NCI-H2171 treated with DMSO at 0.1 percent for 48 hours (cell line): ENCODE results near the gene HOGA1.
"Not testable (repeated sequence)": the region's sequence is repeated elsewhere in the genome, so short reads cannot be mapped to it uniquely, and the experiment has no call there.

Experiments
- DNase-seq: peaks from one replicate; lab custom pipeline; 2025; lab: John Stamatoyannopoulos, UW

The HOGA1 gene

GRCh38 chr10:97611473-97611872 is 27.3 kb downstream of the HOGA1 start:
- no peak for DNase-seq

DNA sequence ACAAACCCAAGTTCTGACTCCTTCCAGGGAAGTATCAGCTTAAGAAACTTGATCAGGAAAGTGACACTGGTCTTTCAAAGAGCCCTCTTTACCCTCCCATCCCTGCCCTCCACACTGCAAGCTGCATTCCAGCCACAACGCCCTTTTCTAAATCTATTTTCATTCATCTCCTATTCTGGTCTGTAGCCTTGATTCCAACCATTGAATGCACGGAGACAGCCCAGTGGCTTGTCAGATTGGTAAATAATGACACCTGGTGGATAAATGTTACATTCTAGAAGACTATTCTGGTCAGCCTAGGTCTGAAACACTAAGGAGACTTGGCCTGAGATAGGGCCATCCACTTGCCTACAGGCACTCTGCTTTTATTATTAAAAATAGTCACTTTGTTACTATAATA is 28.2 kb downstream of the HOGA1 start:
- peak; percentile 27 for DNase-seq

- no peak for DNase-seq
Observed at GRCh38 chr10:97618285-97618684, 34.1 kb downstream of the HOGA1 start.

DNA sequence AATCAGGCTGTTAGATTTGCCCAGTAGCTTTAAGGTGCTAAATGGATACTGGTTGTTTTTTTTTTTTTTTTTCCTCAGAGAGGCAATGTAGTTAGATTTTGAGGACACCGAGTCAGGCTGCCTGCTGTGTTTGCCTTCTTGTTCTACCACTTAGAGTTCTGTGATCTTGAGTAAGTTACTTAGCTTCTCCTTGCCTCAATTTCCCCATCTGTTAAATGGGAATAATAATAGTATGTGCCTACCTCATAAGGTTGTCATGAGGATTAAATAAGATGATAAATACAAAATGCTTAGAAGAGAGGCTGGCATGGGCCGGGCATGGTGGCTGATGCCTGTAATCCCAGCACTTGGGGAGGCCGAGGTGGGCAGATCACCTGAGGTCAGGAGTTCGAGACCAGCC is 34.5 kb downstream of the HOGA1 start:
- no peak for DNase-seq

DNA sequence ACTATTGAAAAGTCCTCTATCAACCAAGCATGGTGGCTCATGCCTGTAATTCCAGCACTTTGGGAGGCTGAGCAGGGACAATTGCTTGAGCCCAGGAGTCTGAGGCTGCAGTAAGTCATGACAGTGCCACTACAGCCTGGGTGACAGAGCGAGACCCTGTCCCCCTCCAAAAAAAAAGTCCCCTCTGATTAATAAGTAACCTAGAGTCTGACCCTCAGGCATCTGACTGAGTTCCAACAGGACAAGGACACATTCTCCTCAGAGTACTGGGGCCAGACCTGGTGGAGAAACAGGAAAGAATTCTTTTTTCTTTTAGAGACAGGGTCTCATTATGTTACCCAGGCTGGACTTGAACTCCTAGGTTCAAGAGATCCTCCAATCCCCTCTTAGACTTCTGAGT is 39.1 kb downstream of the HOGA1 start:
- DNase-seq: no peak

- no peak for DNase-seq
Observed at GRCh38 chr10:97627731-97628130, 43.5 kb downstream of the HOGA1 start.

GRCh38 chr10:97628228-97628627 is 44.0 kb downstream of the HOGA1 start:
- DNase-seq: no peak

- no peak for DNase-seq
Observed at GRCh38 chr10:97629289-97629688, 45.1 kb downstream of the HOGA1 start.

GRCh38 chr10:97631098-97631497 is 46.9 kb downstream of the HOGA1 start:
- no peak for DNase-seq

- peak; percentile 83 for DNase-seq
Observed at GRCh38 chr10:97632949-97633884, 49.0 kb downstream of the HOGA1 start, which contains the start of gene MORN4. Gene MORN4 (minus strand): TSS chr10:97633500. CDS start chr10:97619653, 13,847 bp downstream.

DNA sequence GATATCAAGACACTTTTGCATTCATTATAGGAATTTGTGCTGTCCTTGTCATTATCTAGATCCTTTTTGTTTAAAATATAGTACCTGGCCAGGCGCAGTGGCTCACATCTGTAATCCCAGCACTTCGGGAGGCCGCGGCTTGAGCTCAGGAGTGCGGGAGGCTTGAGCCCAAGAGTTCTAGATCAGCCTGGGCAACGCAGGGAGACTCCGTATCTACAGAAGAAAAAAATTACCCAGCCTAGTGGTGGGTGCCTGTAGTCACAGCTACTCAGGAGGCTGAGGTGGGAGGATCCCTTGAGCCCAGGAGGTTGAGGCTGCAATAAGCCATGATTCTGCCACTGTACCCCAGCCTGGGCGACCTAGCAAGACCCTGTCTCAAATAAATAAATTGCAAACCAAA is 49.7 kb downstream of the HOGA1 start:
- peak; percentile 1 for DNase-seq

DNA sequence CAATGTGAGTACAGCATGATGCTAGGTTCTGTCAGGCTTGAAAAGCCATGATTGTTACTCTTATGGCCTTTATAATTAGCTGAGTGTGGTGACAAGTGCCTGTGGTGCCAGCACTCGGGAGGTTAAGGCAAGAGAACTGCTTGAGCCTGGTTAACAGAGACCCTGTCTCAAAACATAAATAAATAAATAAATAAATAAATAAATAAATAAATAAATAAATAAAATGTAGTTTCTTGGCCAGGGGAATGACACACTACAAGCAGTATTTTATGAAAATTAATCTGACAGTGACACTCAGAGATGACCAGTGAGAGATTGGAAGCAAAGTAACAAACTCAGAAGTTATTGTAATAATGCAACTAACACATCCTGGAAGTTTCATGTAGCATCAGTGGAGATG is 51.4 kb downstream of the HOGA1 start:
- no peak for DNase-seq

GRCh38 chr10:97639090-97639489 is 54.9 kb downstream of the HOGA1 start:
- DNase-seq: not testable (repeated sequence)

- peak; percentile 95 for DNase-seq
Observed at GRCh38 chr10:97640174-97640867, 56.1 kb downstream of the HOGA1 start, which contains the start of gene PI4K2A. Gene PI4K2A (plus strand): TSS chr10:97640671. CDS start chr10:97640743, 72 bp downstream.

DNA sequence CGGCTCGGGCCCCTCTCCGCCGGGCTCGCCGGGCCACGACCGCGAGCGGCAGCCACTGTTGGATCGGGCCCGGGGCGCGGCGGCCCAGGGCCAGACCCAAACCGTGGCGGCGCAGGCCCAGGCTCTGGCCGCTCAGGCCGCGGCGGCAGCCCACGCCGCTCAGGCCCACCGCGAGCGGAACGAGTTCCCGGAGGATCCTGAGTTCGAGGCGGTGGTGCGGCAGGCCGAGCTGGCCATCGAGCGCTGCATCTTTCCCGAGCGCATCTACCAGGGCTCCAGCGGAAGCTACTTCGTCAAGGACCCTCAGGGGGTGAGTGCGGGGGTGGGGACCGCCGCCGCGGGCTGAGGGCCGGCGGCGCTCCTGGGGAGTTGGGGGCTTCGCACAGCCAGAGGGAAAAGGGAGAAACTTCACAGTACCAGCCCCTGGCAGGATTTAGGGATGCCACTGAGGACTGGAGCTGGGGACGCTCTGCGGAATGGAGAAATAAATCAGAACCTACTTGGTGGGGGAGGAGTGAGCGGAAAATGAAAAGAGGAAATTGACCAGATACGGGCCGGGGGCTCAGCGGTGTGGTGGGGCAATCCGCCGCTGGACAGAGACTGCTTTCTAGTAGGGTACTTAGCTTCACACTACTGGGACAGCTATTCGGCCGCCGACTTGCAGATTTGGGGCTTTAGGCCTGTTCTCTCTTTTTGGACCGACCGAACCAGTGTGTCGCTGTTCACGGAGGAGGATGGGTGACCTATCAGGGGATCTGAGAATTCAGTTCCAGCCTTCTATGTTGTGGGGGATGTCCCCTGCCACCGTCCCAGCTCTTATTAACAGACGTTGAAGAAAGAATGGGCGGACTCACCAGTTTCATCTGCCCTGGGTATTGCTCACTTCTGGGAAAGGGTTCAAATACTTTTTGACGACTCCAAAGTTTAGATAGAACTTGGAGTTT is 57.0 kb downstream of the HOGA1 start:
- no peak for DNase-seq

- not testable (repeated sequence) for DNase-seq
Observed at GRCh38 chr10:97642471-97643159, 58.4 kb downstream of the HOGA1 start.

- no peak for DNase-seq
Observed at GRCh38 chr10:97643441-97643985, 59.3 kb downstream of the HOGA1 start.

DNA sequence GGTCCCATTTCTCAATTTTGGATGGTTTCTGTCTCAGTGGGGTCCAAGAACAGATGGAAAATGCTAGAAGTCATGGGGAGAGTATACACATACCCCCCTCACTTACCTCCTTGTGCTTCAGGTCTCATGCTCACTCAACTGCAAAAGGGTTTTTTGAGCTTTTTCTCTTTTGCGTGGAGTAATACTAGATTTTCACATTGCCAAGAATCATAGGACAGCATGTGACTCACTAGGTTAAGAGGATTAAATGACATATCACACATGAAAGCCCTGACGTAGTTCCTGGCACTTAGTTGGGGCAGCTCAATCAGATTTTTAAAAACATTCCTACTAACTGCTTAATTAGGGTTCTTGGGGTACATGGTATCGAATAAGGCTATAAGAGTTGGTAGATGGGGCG is 60.7 kb downstream of the HOGA1 start:
- DNase-seq: no peak

DNA sequence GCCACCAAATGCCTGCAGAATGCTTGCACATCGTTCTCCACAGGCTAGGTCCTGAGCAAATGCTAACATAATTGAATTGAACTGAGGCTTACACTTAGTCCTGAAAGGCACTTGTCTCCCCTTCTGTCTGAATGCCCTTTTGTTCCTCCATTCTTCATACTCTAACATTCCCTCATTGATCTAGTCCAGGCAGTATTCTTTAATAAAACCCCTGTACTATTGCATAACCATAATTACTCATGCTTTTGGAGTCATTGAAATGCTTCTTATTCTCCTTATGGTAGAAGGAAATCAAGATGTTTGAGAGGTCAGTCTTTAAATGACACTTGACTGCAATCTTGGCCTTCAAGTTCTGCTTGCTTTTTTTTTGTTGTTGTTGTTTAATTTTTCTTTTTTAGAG is 63.4 kb downstream of the HOGA1 start:
- DNase-seq: no peak

- DNase-seq: no peak
Observed at GRCh38 chr10:97648562-97649404, 64.6 kb downstream of the HOGA1 start.
